Stimulated activated CD8-positive, alpha-beta memory T cell treated with anti-CD3 and anti-CD28 coated beads, Interleukin-2, amount 100 ng/mL, for 48 hours (primary cell): ENCODE measurements around the gene FRMD4B.

ENCODE experiments used
- DNase-seq, 2 donors: peaks; one replicate each; pipeline ENCODE4 v3.0.0-alpha.2; 2020; ENCODE audit warnings: low read depth in 2 of 2

Gene FRMD4B

DNA sequence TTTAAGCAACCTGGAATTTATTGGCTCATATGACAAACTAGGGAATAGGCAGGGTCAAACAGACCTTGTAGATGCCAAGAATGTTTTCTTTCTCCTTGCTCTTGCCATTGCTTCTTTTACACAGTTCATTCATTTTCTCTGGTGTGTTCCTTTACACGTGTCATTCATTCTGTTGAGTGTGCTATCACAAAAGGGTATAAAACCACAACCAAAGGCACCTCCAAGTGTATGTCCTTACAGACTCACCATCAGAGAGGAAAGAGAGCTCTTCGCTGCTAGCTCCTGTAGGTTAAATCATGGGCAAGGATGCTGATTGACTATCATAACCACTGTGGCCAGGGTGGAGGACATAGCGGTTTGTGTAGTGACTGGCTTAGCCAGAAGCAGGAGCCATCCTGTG, 19.2 kb upstream of the FRMD4B start:
- no peak for DNase-seq

DNA sequence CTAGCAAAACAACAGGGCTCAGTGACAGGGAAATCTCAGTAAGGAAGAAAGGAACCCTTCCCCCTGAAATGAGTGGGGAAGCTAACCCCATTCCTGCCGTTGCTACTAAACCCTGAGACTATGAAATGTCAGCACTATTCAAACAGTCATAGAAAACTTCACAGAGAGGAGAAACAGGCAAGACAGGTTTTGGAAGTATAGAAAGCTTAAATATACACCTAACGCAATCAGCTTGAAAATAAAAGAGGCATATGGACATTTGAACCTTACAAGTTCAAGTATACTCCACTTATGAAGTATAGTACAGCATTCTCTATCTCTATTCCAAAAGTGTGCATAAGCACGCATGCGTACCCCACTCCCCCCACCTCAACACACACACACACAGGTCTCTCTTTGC, 17.6 kb upstream of the FRMD4B start:
- no peak for DNase-seq

DNA sequence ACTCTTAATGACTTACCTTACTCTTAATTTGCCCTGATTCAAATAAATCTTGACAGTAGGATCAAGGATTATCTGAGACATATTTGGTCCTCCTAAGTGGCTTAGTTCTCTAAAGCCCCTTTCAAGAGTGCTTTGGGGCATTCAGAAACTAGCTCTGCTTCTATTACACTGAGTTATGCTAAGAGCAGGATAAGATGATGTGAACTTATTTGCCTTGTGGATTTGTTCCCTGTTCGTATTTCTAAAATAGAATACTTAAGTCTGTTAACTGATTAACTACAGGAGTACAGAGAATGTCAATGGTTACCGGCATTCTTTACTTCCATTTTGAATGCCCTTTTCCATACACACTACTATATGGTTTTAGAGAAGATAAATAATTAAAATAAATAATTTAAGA, 14.8 kb upstream of the FRMD4B start:
- DNase-seq = no peak

DNA sequence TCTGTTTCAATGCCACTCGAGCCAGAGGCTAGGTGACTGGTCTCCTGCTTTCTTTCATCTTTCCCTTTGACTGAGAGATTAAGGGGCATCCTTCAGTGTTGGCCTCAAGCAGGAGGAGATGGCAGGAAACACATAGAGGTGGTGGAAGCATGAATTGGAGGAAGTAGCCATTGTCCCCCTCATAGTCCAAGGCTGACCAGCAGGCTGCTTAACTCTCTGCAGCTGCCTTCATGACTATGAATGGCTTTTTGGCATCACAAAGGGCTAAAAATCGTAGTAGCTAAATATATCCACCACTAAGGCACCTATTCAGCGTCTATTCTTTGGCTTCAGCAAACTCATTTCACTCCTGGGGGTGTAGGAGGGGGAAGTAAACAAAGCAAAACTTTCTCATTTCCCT, 7.0 kb upstream of the FRMD4B start:
- DNase-seq = no peak

DNA sequence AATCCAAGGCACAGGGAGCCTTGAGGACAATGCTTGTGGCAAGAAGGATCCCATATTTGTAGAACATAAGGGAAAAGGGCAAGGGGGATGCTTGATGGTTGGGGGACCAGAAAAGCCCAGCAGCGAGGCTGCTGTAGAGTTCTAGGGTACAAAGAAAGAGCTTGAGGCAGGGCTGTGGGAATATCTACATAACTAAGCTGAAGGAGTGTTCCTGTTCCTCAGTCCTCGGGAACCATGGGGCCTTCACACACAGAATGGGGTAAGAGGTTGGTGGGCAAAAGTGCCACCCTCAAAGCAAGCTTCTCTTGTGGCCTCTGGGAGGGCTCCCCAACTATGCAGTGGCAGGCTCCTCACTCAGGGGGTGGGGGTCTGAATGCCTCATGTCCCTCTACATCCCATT, 6.5 kb upstream of the FRMD4B start:
- DNase-seq = no peak

DNA sequence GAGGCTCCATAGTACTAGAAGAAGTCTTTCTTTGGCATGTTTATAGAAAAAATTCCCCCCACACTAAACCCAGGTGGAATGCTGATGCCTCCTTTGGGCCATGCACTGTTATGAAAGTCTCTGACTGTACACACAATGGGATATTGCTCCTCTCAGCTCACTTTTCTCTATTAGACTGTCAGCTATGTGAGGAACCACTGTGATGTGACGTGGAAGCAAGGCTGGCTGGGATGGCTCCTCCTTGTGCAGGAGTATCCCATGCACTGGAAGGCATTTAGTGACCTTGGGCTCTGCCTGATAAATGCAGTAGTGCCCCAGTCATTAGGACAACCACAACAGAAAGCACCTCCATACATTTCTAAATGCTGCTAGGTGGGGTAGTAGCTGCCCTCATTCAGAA, 5.7 kb upstream of the FRMD4B start:
- no peak for DNase-seq

DNA sequence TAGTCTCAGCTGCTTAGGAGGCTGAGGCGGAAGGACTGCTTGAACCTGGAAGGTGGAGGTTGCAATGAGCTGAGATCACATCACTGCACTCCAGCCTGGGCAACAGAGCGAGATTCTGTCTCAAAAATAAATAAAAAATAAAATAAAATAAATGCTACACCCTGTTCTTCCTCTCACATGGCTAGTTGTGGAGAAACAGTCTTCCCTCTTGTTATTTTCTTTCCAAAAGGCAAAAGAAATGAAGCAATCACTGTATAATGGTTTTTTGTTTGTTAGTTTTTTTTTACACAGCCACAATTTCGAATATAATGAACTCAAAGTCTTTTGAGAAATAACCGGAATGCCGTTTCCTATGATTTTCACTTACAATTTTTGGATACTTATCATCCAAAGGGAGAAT, 4.9 kb upstream of the FRMD4B start:
- no peak for DNase-seq

DNA sequence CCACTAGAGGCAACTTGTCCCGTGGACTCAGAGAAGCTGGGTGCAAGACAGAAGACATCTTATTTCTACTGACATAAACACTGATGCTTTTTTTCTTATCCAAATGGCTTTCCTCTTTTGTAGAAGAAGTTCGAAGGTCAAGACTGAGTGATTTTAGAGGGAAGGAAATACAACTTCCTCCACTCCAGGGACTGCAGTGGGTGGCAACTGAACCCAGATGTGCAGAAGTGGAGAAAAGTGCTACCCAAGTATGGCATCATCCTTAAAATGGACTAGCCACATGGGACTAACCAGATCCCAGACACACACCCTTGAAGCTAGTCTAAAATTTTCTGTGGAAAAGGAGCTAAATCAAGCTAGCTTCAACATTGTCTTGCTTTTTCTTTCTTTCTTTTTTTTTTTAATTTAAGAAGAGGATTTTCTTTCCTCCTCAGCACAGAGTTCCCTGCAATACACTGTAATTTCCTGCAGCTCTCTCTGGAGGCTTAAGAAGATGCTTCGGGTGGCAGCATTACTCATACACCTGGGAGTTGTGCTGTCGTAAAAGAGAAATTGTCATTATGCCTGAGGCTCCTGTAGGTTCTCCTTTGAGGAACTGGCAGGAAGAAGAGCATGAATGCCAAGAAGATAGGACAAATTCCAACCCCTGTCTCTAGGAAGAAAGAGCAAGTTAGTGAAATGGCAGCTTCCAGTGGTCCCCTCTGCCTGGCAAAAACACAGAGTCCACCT, 3.8 kb upstream of the FRMD4B start:
- DNase-seq = no peak

DNA sequence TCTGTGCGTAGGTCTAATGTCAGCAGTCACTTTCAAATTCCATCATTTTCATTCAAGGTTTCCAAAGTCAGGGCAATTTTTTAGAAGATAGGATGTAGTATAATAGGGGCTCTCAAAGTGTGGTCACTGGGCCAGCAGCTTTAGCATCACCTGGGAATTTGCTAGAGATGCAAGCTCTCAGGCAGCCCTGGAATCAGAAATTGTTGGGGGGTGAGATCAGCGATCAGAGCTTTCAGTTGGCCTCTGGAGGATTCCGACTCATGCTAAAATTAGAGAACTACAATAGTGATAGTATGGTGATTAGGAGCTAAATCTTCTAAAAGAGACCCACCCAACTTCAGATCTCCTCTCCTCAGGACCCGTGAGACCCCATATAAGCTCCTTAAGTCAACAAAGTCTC, 2.4 kb upstream of the FRMD4B start:
- DNase-seq = no peak

DNA sequence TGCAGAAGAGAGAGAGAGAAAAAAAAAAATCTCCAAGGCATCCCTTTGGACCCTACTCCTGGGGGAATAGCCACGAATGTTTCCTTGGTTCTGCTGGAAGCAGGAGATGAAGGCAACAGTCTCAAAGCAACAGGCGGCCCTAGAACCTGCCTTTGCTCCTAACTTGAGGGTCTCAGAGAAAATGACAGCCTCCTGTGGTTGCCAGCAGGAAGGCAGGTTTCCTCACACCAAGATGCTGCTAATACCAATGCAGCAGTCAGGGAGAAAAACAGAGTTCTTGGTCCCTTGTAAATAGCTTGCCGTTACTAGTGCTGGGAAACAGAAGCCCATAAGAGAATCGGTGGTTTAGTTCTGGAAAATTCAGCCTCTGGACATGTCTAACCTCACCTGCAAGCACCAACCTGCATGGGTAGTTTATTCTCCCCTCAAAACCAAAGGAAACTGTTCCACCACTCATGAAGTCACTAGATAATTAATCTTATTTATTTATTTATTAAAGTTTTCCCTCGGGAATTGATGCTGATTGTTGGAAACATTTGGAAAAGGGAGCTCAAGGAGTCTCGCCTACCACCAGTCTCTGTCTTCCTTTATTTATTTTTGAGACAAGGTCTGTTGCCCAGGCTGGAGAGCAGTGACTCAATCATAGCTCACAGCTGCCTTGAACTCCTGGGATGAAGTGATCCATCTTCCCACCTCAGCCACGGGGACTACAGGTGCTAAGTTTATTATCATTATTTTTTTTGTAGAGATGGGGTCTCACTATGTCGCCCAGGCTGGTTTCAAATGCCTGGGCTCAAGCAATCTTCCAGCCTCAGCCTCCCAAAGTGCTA, 883 bp upstream of the FRMD4B start:
- DNase-seq = no peak

DNA sequence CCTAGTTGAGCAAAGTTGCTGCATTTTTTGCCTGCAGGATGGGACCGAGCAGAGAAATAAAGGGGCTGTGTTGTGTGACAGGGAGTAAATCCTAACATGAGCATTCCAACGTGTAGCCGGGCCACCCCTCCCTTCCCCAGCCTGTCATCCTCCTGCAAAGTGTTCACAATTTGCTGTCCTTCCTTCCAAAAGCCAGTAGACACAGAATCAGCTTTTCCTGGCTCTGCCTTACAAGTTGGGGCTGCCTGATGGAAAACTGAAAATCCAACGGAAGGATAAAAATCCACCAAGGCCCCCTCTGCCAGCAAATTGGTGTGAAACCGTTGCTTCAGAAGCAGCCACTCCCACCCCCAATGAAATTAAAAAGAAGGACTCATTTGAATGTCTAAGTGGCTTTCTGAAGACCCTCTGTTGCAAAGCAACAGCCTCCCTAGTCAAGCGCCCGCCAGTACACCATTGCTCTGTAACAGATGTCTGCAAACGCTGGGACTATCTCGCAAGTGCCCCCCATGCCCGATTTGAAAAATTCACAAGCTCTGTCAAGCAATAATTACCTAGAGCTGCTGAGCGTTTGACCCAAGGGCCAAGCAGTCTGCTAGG, 665 bp downstream of the FRMD4B start:
- DNase-seq = no peak

DNA sequence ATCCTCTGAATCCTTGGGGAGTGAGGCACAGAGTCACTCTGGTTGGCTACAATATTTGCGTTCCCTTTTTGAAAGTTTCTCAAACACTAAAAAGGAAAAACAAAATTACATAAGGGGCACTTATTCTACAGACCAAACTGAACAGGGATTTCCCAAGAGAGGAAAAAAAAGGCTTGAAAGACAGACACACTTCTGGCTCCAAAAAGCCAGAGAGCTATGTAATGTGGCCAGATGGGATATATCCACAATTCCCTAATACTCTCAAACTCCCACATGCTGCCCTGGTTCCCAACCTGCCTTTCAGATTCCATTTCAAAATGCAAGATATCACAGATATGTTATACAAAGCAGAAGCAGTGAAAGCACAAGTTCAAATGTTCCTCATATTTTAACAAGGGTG, 1.6 kb downstream of the FRMD4B start:
- no peak for DNase-seq

DNA sequence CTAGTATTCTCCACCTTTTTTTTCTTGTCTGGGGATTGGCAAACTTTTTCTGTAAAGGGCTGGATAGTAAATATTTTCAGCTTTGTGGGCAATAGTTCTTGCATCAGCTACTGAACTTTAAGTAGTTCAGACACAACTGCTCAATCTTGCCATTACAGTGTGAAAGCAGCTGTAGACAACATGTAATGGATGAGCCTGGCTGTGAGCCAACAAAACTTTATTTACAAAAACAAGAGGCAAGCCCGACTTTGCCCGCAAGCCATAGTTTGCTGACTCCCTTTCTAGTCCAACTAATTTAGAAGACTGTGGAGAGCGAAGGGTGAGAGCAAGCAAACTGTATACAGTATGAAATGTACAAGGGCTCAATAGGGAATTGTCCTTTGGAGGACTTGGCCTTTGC, 6.2 kb downstream of the FRMD4B start:
- no peak for DNase-seq

DNA sequence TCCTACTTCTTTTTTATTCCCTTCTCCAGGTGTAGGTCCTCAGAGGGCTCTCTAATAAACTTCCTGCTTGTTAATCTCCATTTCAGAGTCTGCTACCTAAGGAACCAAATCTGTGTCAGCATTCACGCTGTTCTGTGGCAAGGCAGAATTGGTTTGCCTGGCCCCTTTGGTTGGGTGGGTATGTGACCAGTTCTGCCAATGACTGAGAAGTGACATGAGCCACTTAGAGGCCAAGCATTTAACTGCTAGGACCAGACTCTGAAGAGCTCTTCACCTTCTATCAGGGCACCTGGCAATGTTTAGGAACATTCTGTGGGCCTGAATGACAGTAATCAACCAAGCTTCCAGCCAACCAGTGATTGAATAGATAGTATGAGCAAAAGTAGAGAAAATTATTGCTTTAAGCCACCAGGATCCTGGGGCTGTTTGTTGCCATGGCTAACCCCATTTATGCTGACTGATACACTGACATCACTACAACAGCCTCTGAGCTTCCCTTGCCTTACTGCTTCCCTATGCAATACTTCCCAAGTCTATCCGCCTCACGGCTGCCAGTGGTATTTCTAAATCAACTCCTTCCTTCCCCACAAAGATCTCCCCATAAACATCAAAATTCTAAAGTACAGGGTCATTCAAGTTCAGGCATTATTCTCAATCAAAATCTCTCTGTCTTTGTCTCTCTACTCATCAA, 7.6 kb downstream of the FRMD4B start:
- DNase-seq = no peak

DNA sequence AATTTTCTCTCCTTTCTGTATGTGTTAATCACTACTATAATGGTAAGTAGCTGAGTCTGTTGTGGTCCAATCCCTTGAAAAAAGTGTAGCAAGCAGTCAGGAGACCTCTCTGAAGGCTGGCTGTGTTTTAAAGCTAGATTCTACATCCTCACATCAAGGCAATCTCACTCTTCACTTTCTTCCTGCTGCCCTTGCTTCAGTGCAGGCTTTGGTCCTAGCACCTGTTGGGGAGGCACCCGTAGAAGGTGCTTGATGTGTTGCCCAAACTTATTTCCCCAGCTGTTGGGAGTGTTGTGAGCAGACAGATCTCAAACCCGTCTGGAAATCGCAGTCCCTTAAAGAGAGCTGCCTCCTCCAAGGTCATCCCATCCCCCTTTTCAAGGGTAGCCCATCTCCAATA, 8.6 kb downstream of the FRMD4B start:
- no peak for DNase-seq

DNA sequence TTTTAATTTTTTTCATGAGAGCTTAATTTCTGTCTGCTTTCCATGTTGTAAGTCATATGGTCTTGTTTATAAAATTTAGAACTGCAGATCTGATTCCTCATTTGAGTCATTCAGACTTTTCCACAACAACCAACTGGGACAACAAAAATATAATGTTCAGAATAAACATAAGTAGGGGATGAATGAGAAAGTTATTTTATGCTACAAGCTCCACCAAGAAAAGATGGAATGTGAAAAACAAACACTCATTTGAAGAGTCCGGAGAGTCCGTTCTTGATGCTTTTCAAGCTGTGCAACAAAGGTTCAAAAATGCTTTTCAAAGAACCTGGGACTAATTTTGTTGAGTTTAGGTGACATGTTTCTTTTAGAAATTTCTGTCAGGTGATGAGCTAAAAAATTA, 9.2 kb downstream of the FRMD4B start:
- no peak for DNase-seq

DNA sequence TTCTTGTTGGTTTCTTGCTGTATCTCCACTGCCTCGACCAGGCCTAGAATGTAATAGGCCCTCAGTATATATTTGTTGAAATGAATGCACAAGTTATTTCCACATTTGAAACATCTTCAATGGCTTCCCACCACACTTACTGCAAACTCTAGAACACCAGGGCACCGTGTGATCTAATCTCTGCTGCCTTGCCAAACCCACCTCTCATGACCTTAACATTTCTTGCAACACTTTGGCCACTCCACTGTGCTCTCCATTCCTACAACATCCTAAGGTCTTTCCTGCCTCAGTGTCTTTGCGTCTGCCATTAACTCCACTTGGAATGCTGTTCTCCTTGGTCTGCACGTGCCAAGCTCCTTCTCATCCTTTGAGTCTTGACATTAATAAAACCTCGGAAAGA, 14.1 kb downstream of the FRMD4B start:
- no peak for DNase-seq

DNA sequence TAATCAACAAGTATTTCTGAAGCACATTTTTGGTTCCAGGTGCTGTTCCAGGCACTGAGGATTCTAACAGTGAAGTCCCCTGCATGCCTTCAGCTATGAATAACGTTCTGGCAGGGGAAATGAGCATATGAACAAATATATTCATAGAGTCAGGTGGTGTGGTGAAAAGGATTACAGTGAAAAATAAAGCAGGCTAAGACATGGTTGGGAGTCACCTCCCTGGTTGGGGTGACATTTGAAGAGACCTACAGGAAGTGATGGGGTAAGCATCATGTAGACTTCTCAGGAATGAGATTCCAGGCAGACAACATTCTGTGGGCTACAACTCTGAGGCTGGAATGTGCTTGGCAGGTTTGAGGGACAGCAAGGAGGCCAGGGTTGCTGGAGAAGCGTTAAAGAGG, 15.0 kb downstream of the FRMD4B start:
- no peak for DNase-seq

DNA sequence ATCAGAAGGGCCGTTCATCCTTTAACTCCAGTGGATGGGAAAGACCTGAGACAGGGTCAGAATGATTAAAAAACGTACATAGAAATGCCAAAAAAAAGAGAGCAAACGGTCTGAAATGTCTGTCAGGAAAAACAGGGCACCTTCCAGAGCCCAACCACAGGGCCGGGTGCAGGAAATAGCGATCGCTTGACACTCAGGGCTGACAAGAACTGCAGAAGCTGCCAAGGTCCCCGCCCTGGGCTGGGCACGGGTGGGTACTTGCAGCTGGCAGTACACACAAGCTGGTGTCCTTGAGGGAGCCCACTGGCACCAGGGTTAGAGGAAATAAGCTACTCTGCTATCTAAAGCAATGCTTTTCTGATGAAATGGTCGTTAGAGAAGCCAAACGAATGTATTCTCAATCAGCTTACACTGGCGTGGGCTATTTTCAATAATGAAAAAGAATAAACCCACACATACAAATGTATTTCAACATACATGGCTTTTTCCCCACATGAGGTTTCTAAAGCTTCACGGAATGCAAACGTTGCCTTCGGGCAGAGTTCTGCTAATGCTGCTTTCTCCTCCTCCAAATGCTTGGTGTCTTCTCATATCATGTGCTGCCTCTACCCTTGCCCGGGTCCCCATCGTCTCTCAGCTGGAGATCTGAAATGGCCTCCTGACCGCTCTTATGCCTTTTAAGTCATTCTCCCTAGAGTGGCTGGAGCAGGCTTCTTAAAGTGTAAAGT, 15.6 kb downstream of the FRMD4B start:
- DNase-seq = no peak

DNA sequence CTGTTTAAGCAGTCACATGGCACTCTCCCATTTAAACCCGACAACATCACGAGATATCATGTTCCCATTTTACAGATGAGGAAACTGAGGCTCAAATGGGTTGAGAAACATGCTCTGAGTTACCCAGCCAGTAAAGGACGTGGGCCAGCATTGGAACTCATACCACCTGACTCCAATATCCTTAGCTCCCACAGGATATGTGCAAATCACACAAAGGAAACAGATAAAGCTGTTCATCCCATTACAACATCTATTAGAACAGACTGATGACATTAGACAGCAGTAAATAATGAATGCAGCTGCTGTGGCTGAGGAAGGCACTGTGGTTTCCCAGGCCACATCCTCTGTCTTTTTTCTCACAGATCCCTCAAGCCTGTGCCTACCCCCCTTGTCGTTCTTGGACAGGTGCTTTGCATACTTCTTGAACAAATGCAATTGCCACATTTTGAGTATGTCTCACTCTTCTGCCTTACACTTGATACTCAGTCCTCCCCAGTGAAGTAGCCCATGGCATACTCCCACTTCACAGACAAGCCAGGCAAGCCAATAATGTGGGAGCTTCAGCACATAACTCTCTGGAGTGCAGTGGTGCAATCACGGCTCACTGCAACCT, 17.7 kb downstream of the FRMD4B start:
- no peak for DNase-seq

DNA sequence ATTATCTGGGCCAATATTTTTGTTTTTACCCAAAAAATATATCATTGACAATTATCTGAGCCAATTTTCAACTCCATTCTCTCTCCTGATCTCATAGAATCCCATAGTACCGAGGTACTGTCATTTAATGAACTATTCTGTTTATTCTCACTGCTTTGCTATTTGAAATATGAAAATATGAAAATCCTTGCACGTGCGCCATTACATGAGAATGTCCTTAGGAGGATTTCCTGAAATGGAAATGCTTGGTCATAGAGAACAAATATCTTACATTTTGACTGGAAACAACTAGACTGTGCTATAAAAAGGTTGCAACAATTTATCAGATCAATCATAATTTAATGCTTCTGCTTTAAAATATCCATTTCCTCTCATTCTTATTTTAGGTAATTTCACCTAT, 18.3 kb downstream of the FRMD4B start:
- DNase-seq = no peak
